ENCODE results near the gene GREB1L. TPM values are rescaled to one million over a fixed set of nuclear protein-coding genes. Genes with fewer than 3 reads are reported as not detected.
A peak's percentile ranks its signal among the peaks of the same experiment; 100 is the strongest.

Gene GREB1L
- total and polyA plus RNA-seq, 8 donors: 0.37 to 1.3 (median 0.74) TPM

DNA sequence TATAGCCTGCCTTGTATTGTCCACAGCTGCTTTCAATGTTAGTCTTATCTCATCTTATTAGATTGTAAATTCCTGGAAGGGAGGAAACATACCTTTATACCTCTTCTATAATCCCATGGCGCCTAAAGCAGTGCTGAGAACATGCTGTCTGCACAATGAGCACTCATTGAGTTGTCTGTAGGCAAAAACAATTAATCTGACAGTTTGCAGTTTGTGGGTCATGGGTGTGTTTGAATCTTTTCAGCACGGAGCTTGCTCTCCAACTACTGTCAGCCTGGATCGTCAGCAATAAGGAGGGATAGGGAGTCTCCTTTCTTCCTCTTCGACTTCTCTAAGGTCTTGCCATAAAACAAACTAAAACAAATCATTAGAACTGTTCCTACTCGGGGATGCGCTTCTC lies 26.5 kb upstream of the GREB1L start:
- no peaks in the 10 kb centered on the region for H3K27me3 ChIP-seq
- H3K4me1 ChIP-seq: no peaks in the 10 kb centered on the region
- H3K36me3 ChIP-seq: no peaks in the 10 kb centered on the region
- no peaks in the 10 kb centered on the region for H3K9me3 ChIP-seq
- DNase-seq (no peak), ATAC-seq (no peak)
- no peak overlapping the region for H3K4me3 ChIP-seq
- H3K27ac ChIP-seq: no peak overlapping the region
- TF ChIP-seq CTCF (IDR thresholded peaks at IDR 0.05): no peak
- intact Hi-C loops (cut with DNase I): no loop called here

GRCh38 chr18:21218862-21219261 lies 23.2 kb upstream of the GREB1L start:
- no peaks in the 10 kb centered on the region for H3K9me3 ChIP-seq
- no peaks in the 10 kb centered on the region for H3K36me3 ChIP-seq
- H3K4me3 ChIP-seq: no peak overlapping the region
- H3K4me1 ChIP-seq: no peaks in the 10 kb centered on the region
- intact Hi-C loops (cut with DNase I): no loop called here
- no peak overlapping the region for H3K27ac ChIP-seq
- ATAC-seq: no peak
- no peak for DNase-seq
- TF ChIP-seq CTCF (IDR thresholded peaks at IDR 0.05): no peak
- H3K27me3 ChIP-seq: no peaks in the 10 kb centered on the region

GRCh38 chr18:21230436-21230835 lies 11.6 kb upstream of the GREB1L start:
- no peak for ATAC-seq
- Histone ChIP-seq H3K27ac (no peak overlapping the region), H3K36me3 (no peaks in the 10 kb centered on the region), H3K27me3 (no peaks in the 10 kb centered on the region), H3K9me3 (no peaks in the 10 kb centered on the region), H3K4me1 (no peaks in the 10 kb centered on the region), H3K4me3 (no peak overlapping the region)
- TF ChIP-seq CTCF (IDR thresholded peaks at IDR 0.05): no peak
- intact Hi-C loops (cut with DNase I): no loop called here
- DNase-seq: no peak

DNA sequence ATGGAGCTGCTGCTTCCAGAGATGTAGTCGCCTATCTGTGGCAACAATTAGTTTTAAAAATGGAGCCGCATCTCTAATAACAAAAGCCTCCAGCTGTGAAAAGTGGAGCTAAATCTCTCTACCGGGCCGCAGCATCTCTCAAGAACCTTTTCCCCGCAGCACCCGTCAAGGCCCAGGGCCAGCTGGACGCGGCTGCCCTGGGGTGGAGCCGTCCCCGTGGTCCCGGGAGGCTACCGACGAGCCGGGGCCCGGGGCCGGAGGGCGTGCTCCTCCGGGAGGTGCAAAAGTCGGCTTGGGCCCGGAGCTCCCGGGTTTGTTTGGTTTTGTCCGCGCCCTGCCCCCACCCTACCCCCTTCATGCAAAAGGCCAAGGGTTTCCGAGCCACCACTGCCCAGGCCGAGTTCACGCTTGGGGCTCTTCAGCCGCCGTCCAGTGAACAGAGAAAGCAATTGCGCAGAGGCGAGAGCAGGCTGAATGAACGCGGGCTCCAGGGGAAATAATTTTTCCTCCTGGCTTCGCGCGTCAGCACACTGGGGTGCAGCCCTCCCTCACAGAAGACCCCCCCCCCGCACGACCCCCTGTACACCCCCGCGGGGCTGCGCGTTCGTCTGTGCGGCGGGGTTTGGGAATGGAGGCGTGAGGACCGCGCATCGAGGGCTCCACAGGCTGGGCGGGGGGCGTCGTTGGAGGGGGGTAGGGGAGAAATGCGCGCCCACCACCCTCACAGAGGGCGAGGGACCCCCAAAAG lies 557 bp upstream of the GREB1L start:
- Histone ChIP-seq H3K9me3 (no peaks in the 10 kb centered on the region), H3K4me3 (peak overlapping the region; percentile 34 to 41), H3K27me3 (peaks cover 40 to 74% of the 10 kb centered on the region in 2 donors), H3K27ac (no peak overlapping the region), H3K4me1 (peaks cover 14 to 21% of the 10 kb centered on the region in 2 donors), H3K36me3 (no peaks in the 10 kb centered on the region)
- intact Hi-C loops (cut with DNase I): no loop called here
- peak; percentile 36 for ATAC-seq
- DNase-seq: peak in 1 of 4 donors; percentile 3
- TF ChIP-seq CTCF (IDR thresholded peaks at IDR 0.05): no peak

DNA sequence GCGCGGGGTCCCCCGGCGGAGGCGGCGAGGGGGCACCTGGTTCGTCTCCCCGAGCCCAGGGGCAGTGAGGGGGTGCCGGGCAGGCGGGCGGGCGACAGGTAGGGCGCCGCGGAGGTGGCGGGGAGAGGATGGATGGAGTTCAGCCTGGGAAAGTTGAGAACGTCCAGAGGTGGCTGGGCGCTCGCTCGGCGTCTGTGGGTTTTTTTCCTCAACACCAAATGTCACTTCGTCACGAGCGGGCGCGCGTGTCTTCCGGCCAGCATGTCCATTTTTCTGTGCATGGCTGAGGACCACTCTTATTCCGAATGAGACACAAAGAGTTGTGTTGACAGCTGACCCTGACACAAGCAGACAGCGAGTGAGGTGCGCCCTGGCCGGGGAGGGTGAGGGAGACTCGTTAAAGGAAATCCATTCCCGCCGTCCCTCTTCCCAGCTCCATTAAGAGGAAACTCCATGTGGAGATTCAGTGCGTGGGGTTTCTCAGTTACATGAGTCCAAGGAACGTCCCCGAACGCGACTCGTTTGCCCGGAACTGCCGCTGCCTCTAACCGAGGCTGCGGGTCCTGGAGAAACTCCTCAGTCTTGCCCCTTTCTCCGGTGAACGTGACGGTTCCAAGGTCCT lies 859 bp downstream of the GREB1L start:
- intact Hi-C loops (cut with DNase I): no loop called here
- Histone ChIP-seq H3K4me1 (peaks cover 14 to 21% of the 10 kb centered on the region in 2 donors), H3K27me3 (peaks cover 40 to 74% of the 10 kb centered on the region in 2 donors), H3K36me3 (no peaks in the 10 kb centered on the region), H3K9me3 (no peaks in the 10 kb centered on the region), H3K4me3 (peak overlapping the region; percentile 34 to 41), H3K27ac (no peak overlapping the region)
- ATAC-seq (peak; percentile 40), DNase-seq (peak in 2 of 4 donors; percentile 9)
- TF ChIP-seq CTCF (IDR thresholded peaks at IDR 0.05): no peak

Data from left lung (tissue), 10 donors.